Cortex of kidney (tissue), 1 donor: ENCODE data around the gene PKP1.

Experiments used
- DNase-seq: peaks from one replicate; lab custom pipeline; 2025; lab: John Stamatoyannopoulos, UW

Gene PKP1

GRCh38 chr1:201329801-201330200, 46.5 kb downstream of the PKP1 start:
- DNase-seq: no peak

DNA sequence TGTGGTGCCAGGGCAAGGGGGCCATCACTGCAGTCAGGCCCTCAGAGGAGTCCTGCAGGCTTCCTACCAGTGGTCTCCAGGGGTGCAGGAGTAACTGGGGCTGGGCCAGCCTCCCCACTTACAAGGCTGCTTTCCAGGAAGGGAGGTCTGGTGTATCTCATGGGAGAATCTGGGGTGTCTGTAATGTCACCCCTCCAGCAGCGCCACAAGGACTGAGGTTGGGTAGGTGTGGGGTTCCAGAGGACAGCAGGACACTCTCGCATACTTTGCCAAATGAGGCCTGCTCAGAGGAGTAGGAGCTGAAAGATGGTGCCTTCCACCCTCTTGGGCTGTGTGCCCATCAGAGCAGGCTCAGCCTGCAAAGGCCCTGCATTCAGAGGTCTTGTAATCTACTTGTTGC, 47.2 kb downstream of the PKP1 start:
- DNase-seq: no peak

DNA sequence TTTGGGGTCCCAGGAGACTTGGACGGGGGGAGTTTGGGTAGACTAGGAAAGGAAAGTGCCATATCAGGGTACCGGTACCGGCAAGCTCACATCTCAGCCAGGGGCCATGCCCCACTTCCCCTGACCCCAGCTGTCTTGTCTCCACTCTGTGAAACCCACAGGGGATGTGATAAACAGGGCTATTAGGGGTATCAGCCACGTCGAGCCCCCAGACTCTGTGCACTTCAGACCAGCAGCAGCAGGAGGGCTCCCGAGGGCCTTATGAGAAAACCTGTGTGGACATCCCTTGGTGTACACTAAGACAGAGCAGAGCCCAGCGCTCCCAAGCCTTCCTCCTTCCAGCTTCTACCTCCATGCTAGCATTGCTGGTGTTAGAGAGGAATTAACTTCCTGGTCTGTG, 47.9 kb downstream of the PKP1 start:
- no peak for DNase-seq

GRCh38 chr1:201332021-201332420, 48.7 kb downstream of the PKP1 start:
- no peak for DNase-seq

- DNase-seq: no peak
These were observed 49.5 kb downstream of the PKP1 start for GRCh38 chr1:201332616-201333335.

GRCh38 chr1:201334325-201335173, 51.2 kb downstream of the PKP1 start:
- DNase-seq: no peak

DNA sequence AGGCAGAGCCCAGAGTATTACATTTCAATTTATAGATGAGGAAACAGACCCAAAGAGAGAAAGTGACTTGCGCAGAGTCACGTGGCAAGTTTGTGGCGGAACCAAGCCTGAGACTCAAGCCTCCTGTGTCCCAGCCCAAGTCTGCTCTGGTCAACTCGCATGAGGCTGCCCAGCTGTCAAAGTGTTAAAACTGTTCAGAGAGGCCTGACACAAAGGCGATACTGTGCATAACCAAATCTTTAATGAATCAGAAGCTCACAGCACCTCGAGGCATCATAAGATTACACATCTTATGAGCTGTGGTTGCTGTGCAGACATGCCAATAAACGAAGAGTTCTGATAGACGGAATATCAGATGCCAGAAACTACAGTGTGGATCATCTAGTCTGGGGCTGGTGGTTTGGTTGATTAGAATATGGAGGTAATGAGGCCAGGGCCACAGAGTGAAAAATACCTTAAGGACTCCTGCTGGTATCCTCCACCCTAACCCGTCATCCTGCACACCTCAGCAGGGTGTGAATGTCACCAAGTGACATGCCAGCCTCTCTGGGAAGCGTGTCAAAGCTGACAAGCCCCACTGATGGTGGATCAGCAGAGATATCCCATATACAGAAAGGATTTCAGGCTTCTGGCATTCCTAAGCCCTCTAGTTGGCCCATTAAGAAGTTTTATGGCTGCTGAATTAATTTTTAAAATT, 52.0 kb downstream of the PKP1 start:
- no peak for DNase-seq

DNA sequence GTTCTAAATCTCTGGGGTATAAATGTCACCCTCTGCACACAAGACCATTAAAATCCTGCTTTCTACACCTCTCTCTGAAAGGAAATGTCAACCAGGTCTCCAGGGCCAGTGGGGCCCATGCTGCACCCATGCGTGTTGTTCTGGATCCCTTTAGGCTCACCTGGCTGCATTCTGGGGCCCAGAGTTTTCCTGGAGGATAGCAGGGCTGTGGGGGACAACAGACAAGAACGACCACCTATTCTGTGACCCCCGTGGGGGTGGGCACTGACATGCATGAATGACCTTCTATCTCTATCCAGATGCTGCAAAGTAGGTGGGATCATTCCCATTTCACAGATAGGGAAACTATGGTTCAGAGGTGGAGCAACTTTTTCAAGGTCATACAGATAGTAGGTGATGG, 52.6 kb downstream of the PKP1 start:
- no peak for DNase-seq

DNA sequence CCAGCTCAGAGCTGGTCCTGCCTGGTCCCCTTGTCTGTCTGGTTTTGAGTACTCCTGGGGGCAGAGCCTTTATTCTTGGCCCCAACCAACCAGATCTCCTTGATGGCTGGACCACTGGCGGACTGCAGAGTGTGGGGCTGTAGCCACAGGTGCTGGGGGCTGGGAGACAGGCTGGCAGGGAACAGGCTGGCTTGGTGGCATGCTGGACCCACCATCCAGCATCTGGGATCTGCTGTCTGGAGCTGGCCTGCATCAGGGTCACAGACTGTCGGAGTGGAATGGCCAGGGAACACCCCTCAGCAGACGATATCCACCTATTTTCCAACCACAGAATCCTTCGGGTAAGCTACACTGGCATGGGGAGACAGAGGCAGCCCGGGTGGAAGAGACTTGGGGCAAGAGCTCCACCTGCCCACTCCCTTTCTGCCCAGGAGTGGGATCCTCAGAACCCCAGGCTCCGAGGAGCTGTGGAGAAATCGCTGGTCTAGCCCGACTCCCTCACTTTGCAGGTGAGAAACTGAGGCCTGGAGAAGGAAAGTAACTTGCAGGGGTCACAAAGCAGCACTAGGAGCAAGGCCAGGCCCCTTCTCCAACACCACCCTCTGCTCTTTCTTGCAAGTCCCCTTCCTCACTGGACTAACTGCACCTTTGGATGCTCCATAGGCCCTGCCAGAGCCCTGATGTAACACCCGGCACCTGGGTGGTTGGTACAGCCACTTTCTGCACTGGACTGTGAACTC, 53.6 kb downstream of the PKP1 start:
- no peak for DNase-seq

- DNase-seq: no peak
These were observed 58.1 kb downstream of the PKP1 start for GRCh38 chr1:201341377-201341776.

- no peak for DNase-seq
These were observed 61.1 kb downstream of the PKP1 start for GRCh38 chr1:201344206-201345080.

DNA sequence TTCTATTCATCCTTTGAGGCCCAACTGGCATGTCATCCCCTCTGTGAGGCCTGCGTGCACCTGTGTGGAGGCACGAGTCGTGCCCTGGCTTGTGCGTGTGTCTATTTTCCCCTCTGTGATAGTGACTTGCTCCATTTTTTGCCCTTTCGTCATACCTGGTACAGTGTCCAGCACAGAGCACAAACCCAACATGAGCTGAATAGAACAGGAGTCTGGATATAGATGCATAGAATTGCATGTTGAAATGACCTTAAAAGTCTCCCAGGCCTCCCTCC, 61.7 kb downstream of the PKP1 start:
- no peak for DNase-seq

DNA sequence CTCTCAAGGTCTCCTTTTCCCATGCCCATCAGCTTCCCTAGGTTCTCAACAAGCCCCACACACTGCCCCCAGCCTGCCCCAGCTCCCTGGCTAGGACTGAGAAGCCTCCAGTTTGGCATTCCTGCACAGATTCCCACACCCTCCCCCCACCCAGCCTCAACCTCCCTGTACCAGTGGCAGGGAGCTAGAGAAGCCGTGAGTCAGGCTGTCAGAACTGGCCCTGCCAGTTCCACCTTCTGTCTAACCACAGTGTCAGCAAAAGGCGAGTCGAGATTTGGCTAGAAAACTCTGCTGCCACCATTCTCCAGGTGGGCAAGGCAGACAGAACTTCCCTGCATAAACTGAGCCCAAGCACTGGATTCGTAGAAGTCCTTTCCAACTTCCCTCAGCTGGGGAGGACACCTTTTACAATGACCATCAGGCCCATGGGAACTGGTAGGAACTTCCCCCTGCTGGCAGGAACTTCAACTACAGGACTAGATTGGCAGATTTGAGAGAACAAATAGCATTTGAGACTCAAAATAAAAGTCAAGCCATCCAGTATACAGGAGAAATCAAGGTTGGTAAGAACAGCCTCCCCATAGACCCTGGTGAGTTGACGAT, 63.1 kb downstream of the PKP1 start:
- DNase-seq: no peak

GRCh38 chr1:201346987-201347386, 63.7 kb downstream of the PKP1 start:
- no peak for DNase-seq

DNA sequence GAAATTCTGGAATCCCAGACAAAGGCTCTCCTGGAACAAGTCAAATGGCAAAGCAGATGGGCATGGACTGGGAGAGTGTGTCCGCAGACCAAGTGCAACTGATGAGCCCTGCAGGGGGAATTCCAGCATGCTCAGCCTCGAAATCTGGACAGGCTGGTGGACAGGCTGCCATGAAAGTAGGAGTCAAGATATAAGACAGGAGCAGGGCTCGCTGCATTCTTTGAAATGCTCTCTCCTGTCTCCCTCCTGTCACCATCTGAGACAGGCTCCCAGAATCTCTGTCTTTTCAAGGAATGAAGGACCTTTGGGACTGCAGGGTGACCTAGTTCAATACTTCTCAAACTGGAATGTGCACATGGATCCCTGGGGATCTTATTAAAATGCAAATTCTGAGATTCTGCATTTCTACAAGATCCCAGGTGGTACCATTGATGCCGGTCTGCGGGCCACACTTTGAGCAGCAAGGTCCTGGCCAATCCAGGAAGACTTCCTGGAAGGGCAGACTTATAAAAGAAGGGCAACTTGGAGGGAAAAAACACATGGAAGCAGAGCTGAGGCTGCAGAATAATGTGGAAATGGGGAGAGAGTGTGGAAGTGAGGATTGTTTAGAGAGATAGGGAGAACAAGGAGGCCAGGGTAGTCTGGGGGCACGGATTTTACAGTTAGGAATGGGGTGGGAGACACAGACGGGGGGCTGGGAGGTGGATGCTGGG, 64.3 kb downstream of the PKP1 start:
- DNase-seq: no peak

DNA sequence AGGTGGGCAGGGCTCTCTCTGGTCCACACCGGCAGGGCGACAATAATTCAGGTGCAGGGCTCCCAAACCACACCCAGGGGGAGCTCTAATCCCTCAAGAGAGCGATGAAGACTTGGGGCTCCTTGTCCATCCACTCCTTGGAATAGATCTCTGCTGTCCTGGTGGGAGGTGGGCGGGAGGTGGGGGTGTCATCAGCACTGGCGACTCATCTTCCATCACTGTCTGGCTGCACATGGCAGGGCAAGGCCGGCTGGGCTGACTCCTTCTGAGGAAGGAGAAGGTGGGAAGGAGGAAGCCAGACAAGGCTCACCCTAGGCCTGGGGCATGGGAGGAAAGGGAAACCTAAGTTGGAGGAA, 64.9 kb downstream of the PKP1 start:
- no peak for DNase-seq

DNA sequence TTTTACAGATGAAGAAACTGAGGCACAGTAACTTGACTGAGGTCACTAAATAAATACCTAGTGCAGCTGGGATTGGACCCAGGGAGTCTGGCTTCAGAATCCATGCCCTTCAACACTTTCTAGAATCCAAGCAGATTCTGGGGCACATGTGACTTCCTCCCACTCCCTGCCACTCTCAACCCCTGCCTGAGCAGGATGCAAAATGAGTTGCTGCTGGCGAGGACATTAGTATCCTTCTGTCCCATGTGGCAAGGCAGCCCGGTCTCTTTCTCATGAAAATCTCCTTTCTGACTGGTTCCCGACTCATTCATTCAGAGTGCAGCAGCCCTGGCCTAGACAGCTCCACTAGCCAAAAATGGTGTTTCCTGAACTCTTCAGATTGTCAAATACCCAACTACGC, 65.8 kb downstream of the PKP1 start:
- DNase-seq: no peak

DNA sequence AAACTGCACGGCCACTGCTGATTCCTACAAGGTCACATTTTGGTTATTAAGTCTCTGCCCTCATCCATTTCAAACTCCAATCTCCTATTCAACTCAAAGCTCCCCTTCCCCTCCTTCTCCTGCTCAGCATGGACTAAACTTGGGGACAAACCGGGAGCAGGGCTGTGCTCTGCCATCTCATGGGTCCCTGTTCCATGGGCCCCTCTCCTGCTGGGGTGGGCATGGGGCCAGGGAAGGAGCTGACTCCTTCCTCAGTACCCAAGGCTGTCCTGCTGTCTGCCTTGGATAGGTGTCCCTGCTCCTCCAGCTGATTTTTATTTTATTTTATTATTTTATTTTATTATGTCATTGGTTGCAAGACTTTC, 67.0 kb downstream of the PKP1 start:
- DNase-seq: no peak

GRCh38 chr1:201350884-201351283, 67.6 kb downstream of the PKP1 start:
- DNase-seq: no peak

GRCh38 chr1:201351617-201352016, 68.3 kb downstream of the PKP1 start:
- no peak for DNase-seq
